Karpas-422 (cell line): ENCODE measurements around the gene MRGPRF. TPM values are rescaled to one million over a fixed set of nuclear protein-coding genes. Genes with fewer than 3 reads are reported as not detected.

Experiments
- DNase-seq: peaks from one replicate; pipeline ENCODE4 v3.0.0-alpha.2; 2015
- H2AFZ ChIP-seq: fragments of 200-600 bp; sonication (generic); 2 replicates; pipeline ENCODE4 v1.6.1; 2014; ENCODE audit warnings: antibody characterized with exemption, low read length, mixed read lengths
- H3K27ac ChIP-seq: fragments of 200-600 bp; sonication (generic); 2 replicates; pipeline ENCODE4 v1.5.1; 2014; ENCODE audit warnings: mild to moderate bottlenecking, low read length, moderate library complexity
- H3K27me3 ChIP-seq: fragments of 200-600 bp; sonication (generic); 2 replicates; pipeline ENCODE4 v1.6.1; 2014; ENCODE audit warnings: low read length, mixed read lengths
- H3K36me3 ChIP-seq: fragments of 200-600 bp; sonication (generic); 2 replicates; pipeline ENCODE4 v1.6.1; 2014; ENCODE audit warnings: low read length, mixed read lengths; ENCODE audit not compliant: insufficient read depth
- H3K4me1 ChIP-seq: fragments of 200-600 bp; sonication (generic); 2 replicates; pipeline ENCODE4 v1.6.1; 2014; ENCODE audit warnings: mild to moderate bottlenecking, low read length, mixed read lengths
- H3K4me2 ChIP-seq: fragments of 200-600 bp; sonication (generic); 2 replicates; pipeline ENCODE4 v1.6.1; 2014; ENCODE audit warnings: low read length, low read depth, mild to moderate bottlenecking; ENCODE audit not compliant: poor library complexity, severe bottlenecking
- H3K4me3 ChIP-seq: fragments of 200-600 bp; sonication (generic); 2 replicates; pipeline ENCODE4 v1.5.1; 2014; ENCODE audit warnings: mild to moderate bottlenecking, antibody characterized with exemption, low read length, mixed read lengths
- H3K79me2 ChIP-seq: fragments of 200-600 bp; sonication (generic); 2 replicates; pipeline ENCODE4 v1.6.1; 2014; ENCODE audit warnings: mild to moderate bottlenecking, low read length, mixed read lengths
- H3K9ac ChIP-seq: fragments of 200-600 bp; sonication (generic); 2 replicates; pipeline ENCODE4 v1.6.0; 2014; ENCODE audit warnings: low read length
- H3K9me2 ChIP-seq: fragments of 200-600 bp; sonication (generic), shearing (Covaris generic); replicated peaks from 2 replicates; pipeline ENCODE4 v1.6.0; 2014; ENCODE audit warnings: mild to moderate bottlenecking, low read length, moderate library complexity; ENCODE audit not compliant: insufficient read depth
- H3K9me3 ChIP-seq: fragments of 300-700, 200-600 bp; sonication (generic); 2 replicates; pipeline ENCODE4 v1.6.1; 2014; ENCODE audit warnings: low read length, mixed read lengths
- H4K20me1 ChIP-seq: fragments of 200-600 bp; sonication (generic); 2 replicates; pipeline ENCODE4 v1.6.1; 2014; ENCODE audit warnings: mild to moderate bottlenecking, antibody characterized with exemption, low read length, low read depth; ENCODE audit not compliant: insufficient read depth
- total RNA-seq: library from RNA; depleted of rRNA; stranded (reverse); fragments of >200 nt; shearing (Covaris generic); gene quantifications from 2 replicates; pipeline ENCODE4 v1.2.3, GENCODE V29; 2014; ENCODE audit warnings: low replicate concordance

Gene MRGPRF
- total RNA-seq, 1 experiment from 2014 or later = not detected

DNA sequence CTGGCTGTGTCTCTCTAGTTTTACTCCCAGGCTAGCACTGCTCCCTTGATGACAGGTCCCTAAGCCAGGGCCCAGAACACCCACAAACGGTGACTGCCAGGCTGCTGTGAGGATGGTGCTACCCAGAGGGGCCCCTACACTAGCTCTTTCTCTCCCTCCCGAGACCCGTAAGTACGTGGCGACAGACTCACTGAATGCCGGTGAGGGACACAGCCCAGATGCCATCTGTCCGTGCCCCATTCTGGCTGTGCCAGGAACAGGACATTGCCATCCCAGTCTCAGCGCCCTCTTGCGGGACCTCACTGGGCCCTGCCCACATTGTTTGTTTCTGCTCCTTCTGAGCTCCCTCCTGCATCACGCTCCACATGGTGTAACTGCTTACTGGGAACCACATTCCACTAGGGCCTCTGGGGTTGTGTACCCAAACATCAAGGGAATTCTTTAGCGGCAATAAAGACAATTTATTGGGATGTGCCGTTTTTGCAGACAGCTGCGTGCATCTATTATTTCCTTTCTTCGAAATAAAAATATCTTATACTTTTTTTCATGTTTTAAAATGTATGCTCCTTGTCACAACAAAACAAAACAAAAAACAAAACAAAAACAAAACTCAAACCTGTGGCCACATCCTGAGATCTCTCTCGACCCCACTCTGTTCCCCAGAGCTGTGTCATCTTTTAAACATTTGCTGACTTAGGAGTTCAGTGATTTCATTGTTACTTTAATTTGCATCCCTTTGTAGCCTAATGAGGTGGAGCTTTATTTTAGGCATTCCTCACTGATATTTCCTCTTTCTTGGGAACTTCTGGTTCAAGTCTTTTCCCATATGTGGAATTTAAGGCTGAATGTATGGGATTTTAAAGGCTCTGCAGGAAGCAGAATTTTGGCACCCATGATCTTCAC is 31.3 kb upstream of the MRGPRF start:
- peak overlapping the region; percentile 26 for H3K4me3 ChIP-seq
- H3K27me3 ChIP-seq = no peaks in the 10 kb centered on the region
- peak overlapping the region; percentile 55; the same call in 1 of the 2 replicates for H2AFZ ChIP-seq
- H3K9me2 ChIP-seq = no peaks in the 10 kb centered on the region
- H3K27ac ChIP-seq = no peak overlapping the region
- H4K20me1 ChIP-seq = no peaks in the 10 kb centered on the region
- no peaks in the 10 kb centered on the region for H3K36me3 ChIP-seq
- H3K9ac ChIP-seq = peak overlapping the region; percentile 33
- H3K4me1 ChIP-seq = peaks cover 44% of the 10 kb centered on the region
- DNase-seq = peak; percentile 78
- peaks cover 6% of the 10 kb centered on the region for H3K79me2 ChIP-seq
- peak overlapping the region; percentile 67 for H3K4me2 ChIP-seq
- H3K9me3 ChIP-seq = no peaks in the 10 kb centered on the region

GRCh38 chr11:69041516-69041915 is 28.5 kb upstream of the MRGPRF start:
- Histone ChIP-seq H3K9me2 (no peaks in the 10 kb centered on the region), H3K4me2 (peak overlapping the region; percentile 9), H2AFZ (no peak overlapping the region), H3K9ac (no peak overlapping the region), H3K4me1 (peaks cover 28% of the 10 kb centered on the region), H4K20me1 (no peaks in the 10 kb centered on the region), H3K27ac (no peak overlapping the region), H3K36me3 (no peaks in the 10 kb centered on the region), H3K4me3 (no peak overlapping the region), H3K9me3 (no peaks in the 10 kb centered on the region), H3K79me2 (no peaks in the 10 kb centered on the region), H3K27me3 (no peaks in the 10 kb centered on the region)
- no peak for DNase-seq

DNA sequence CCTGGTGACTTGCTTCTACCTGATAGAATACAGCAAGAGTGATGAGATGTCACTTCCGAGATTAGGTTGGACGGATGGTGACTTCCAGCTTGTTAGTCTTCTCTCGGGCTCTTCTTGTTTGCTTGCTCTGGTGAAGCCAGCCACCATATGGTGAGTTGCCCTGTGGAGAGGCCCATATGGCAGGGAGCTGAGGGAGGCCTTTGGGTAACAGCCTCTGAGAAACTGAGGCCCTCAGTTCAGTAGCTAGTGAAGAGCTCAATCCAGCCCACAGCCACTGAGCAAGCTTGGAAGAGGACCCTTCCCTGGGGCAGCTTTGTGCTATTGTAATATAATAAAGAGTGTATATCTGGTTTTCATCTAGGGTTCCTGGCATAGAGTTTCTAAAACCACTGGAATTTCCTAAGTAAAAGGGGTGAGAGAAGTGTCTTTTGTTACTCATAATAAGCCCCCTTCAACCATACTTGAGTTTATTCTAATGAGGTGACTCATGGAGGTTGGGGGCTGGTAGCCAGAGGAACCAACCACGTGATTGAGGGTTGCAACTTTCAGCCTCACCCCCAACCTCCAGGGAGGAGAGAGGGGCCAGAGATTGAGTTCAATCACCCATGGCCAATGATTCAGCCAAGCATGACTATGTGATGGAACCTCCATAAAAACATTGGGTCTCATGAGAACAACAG is 27.7 kb upstream of the MRGPRF start:
- Histone ChIP-seq H3K9me2 (no peaks in the 10 kb centered on the region), H3K79me2 (no peaks in the 10 kb centered on the region), H3K4me1 (peaks cover 26% of the 10 kb centered on the region), H3K27ac (no peak overlapping the region), H3K4me2 (peak overlapping the region; percentile 9), H3K9me3 (no peaks in the 10 kb centered on the region), H2AFZ (no peak overlapping the region), H3K36me3 (no peaks in the 10 kb centered on the region), H3K9ac (no peak overlapping the region), H3K27me3 (no peaks in the 10 kb centered on the region), H3K4me3 (no peak overlapping the region), H4K20me1 (no peaks in the 10 kb centered on the region)
- DNase-seq = peak; percentile 61

DNA sequence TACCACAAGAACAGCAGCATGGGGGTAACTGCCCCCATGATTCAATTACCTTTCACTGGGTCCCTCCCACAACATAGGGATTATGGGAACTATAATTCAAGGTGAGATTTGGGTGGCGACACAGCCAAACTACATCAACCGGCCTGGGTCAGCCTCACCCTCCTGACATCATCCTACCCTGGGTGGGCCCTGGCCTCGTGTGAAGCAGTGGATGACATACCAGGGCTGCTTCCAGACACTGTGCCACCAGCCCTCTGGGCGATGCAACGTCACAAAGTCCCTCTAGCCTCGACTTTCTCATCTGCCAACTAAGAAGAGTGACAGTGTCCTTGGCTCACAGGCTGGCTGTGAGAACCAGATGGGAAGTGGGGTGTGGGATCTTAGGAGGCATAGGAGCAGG is 27.0 kb upstream of the MRGPRF start:
- H2AFZ ChIP-seq = no peak overlapping the region

GRCh38 chr11:69039501-69039900 is 26.5 kb upstream of the MRGPRF start:
- no peak for DNase-seq
- no peaks in the 10 kb centered on the region for H3K36me3 ChIP-seq
- no peak overlapping the region for H3K4me2 ChIP-seq
- no peaks in the 10 kb centered on the region for H3K79me2 ChIP-seq
- no peaks in the 10 kb centered on the region for H4K20me1 ChIP-seq
- H3K9ac ChIP-seq = no peak overlapping the region
- H3K4me1 ChIP-seq = peaks cover 19% of the 10 kb centered on the region
- no peaks in the 10 kb centered on the region for H3K9me3 ChIP-seq
- H3K27ac ChIP-seq = no peak overlapping the region
- H3K9me2 ChIP-seq = no peaks in the 10 kb centered on the region
- no peak overlapping the region for H2AFZ ChIP-seq
- H3K4me3 ChIP-seq = no peak overlapping the region
- H3K27me3 ChIP-seq = no peaks in the 10 kb centered on the region

More for the DNA sequence above, 27.0 kb upstream of the MRGPRF start:
- no peaks in the 10 kb centered on the region for H3K9me3 ChIP-seq
- H4K20me1 ChIP-seq = no peaks in the 10 kb centered on the region
- no peaks in the 10 kb centered on the region for H3K79me2 ChIP-seq
- no peak overlapping the region for H3K4me2 ChIP-seq
- no peak overlapping the region for H3K9ac ChIP-seq
- H3K27me3 ChIP-seq = no peaks in the 10 kb centered on the region
- DNase-seq = no peak
- H3K36me3 ChIP-seq = no peaks in the 10 kb centered on the region
- H3K4me1 ChIP-seq = peaks cover 24% of the 10 kb centered on the region
- no peaks in the 10 kb centered on the region for H3K9me2 ChIP-seq
- H3K4me3 ChIP-seq = no peak overlapping the region
- H3K27ac ChIP-seq = no peak overlapping the region

- no peaks in the 10 kb centered on the region for H3K9me3 ChIP-seq
These were observed 24.5 kb upstream of the MRGPRF start for GRCh38 chr11:69037544-69037943.

GRCh38 chr11:69037074-69037473 is 24.0 kb upstream of the MRGPRF start:
- Histone ChIP-seq H4K20me1 (no peaks in the 10 kb centered on the region), H3K9ac (no peak overlapping the region), H3K79me2 (no peaks in the 10 kb centered on the region), H3K4me3 (no peak overlapping the region), H2AFZ (no peak overlapping the region), H3K4me2 (no peak overlapping the region), H3K27ac (no peak overlapping the region), H3K9me2 (no peaks in the 10 kb centered on the region), H3K4me1 (peaks cover 11% of the 10 kb centered on the region), H3K27me3 (no peaks in the 10 kb centered on the region), H3K36me3 (no peaks in the 10 kb centered on the region), H3K9me3 (no peaks in the 10 kb centered on the region)
- no peak for DNase-seq

More at GRCh38 chr11:69037544-69037943, 24.5 kb upstream of the MRGPRF start:
- H3K4me1 ChIP-seq = peaks cover 11% of the 10 kb centered on the region
- no peak for DNase-seq
- H3K27me3 ChIP-seq = no peaks in the 10 kb centered on the region
- no peak overlapping the region for H3K27ac ChIP-seq
- no peak overlapping the region for H3K4me2 ChIP-seq
- H3K9ac ChIP-seq = no peak overlapping the region
- no peaks in the 10 kb centered on the region for H3K79me2 ChIP-seq
- H3K9me2 ChIP-seq = no peaks in the 10 kb centered on the region
- no peaks in the 10 kb centered on the region for H3K36me3 ChIP-seq
- no peak overlapping the region for H2AFZ ChIP-seq
- no peaks in the 10 kb centered on the region for H4K20me1 ChIP-seq
- no peak overlapping the region for H3K4me3 ChIP-seq

DNA sequence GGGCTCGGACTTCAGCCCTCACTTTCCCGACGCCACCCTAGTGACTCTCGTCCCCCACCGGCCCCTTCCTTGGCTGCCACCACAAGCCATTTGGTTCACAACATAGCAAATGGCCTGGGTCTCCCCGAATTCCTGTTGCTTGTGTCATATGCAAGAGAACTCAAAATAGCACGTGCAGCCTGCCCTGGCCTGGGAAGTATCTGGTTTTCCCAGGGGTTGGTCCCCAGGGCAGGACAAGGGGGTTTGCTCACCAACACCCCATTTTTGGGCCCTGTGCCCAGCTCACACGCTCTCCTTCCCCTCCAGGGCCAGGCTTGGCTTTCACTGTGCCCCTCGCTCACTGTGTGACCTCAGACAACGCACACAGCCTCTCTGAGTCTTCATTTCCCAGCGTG is 22.9 kb upstream of the MRGPRF start:
- Histone ChIP-seq H3K36me3 (no peaks in the 10 kb centered on the region), H3K27me3 (no peaks in the 10 kb centered on the region), H2AFZ (no peak overlapping the region), H3K4me2 (no peak overlapping the region), H4K20me1 (no peaks in the 10 kb centered on the region), H3K79me2 (no peaks in the 10 kb centered on the region), H3K4me3 (no peak overlapping the region), H3K9me2 (no peaks in the 10 kb centered on the region), H3K9me3 (no peaks in the 10 kb centered on the region), H3K27ac (no peak overlapping the region), H3K9ac (no peak overlapping the region), H3K4me1 (peaks cover 6% of the 10 kb centered on the region)
- DNase-seq = no peak
